Keratinocyte (primary cell): ENCODE data around the gene CHML. TPM values are rescaled to one million over a fixed set of nuclear protein-coding genes. Genes with fewer than 3 reads are reported as not detected.

Source experiments
- DNase-seq: peaks from one replicate; pipeline ENCODE4 v3.0.0-alpha.2; 2011; ENCODE audit warnings: low read depth, missing footprints, low spot score
- FAIRE-seq: peaks from 2 replicates; lab custom pipeline; 2011; peaks lifted over from hg19 to GRCh38; lab: Jason Lieb, UNC
- H2AFZ ChIP-seq: 2 replicates; pipeline ENCODE4 v1.6.0; 2012; ENCODE audit warnings: low read length, control low read depth, inconsistent platforms; ENCODE audit not compliant: control insufficient read depth
- H3K27ac ChIP-seq: 2 replicates; pipeline ENCODE4 v1.5.1; 2011; ENCODE audit warnings: low read length; ENCODE audit not compliant: control insufficient read depth, insufficient read depth
- H3K27me3 ChIP-seq: 3 replicates; pipeline ENCODE4 v1.6.0; 2011; ENCODE audit warnings: low read length; ENCODE audit not compliant: control insufficient read depth, insufficient read depth; ENCODE audit errors: extremely low read depth
- H3K36me3 ChIP-seq, 2 experiments: 2 replicates in 1 of 2; 3 replicates in 1 of 2; pipeline ENCODE4 v1.5.1; 2011; ENCODE audit warnings: low read length in 2 of 2, mild to moderate bottlenecking in 1 of 2; ENCODE audit not compliant: control insufficient read depth in 2 of 2, insufficient read depth in 2 of 2; ENCODE audit errors: extremely low read depth in 1 of 2
- H3K4me1 ChIP-seq: 3 replicates; pipeline ENCODE4 v1.5.1; 2011; ENCODE audit warnings: low read length; ENCODE audit not compliant: control insufficient read depth, insufficient read depth; ENCODE audit errors: extremely low read depth
- H3K4me2 ChIP-seq: 3 replicates; pipeline ENCODE4 v1.6.0; 2011; ENCODE audit warnings: low read depth, low read length; ENCODE audit not compliant: control insufficient read depth, insufficient read depth; ENCODE audit errors: extremely low read depth
- H3K4me3 ChIP-seq, 3 experiments: fragments of 200-600 bp in 1 of 3; sonication (generic) in 1 of 3; 2 replicates in 2 of 3; 3 replicates in 1 of 3; pipeline ENCODE4 v1.5.1; 2011 to 2016; ENCODE audit warnings: low read length in 3 of 3, mild to moderate bottlenecking in 3 of 3, control low read depth in 2 of 3, inconsistent platforms in 1 of 3, low read depth in 1 of 3, mixed read lengths in 1 of 3, mixed run types in 1 of 3, moderate library complexity in 1 of 3; ENCODE audit not compliant: control insufficient read depth in 2 of 3, insufficient read depth in 2 of 3; ENCODE audit errors: extremely low read depth in 1 of 3
- H3K79me2 ChIP-seq: 2 replicates; pipeline ENCODE4 v1.6.0; 2012; ENCODE audit warnings: low read length; ENCODE audit not compliant: control insufficient read depth, insufficient read depth
- H3K9ac ChIP-seq: 3 replicates; pipeline ENCODE4 v1.6.0; 2011; ENCODE audit warnings: low read length; ENCODE audit not compliant: control insufficient read depth, insufficient read depth; ENCODE audit errors: extremely low read depth
- H3K9me1 ChIP-seq: 3 replicates; pipeline ENCODE4 v1.6.0; 2011; ENCODE audit warnings: low read length; ENCODE audit not compliant: control insufficient read depth, insufficient read depth; ENCODE audit errors: extremely low read depth
- H3K9me3 ChIP-seq: 2 replicates; pipeline ENCODE4 v1.5.1; 2012; ENCODE audit warnings: low read depth, low read length; ENCODE audit not compliant: control insufficient read depth
- H4K20me1 ChIP-seq: 3 replicates; pipeline ENCODE4 v1.6.0; 2011; ENCODE audit warnings: low read length; ENCODE audit not compliant: control insufficient read depth, insufficient read depth; ENCODE audit errors: extremely low read depth
- CTCF ChIP-seq, 3 experiments: IDR thresholded peaks in 1 of 3; conservative IDR thresholded peaks in 1 of 3; optimal IDR thresholded peaks in 1 of 3; 2 replicates in 2 of 3; 3 replicates in 1 of 3; pipeline versions ENCODE3 to v1.5.1; 2011; ENCODE audit warnings: low read length in 3 of 3, mild to moderate bottlenecking in 3 of 3, moderate library complexity in 2 of 3, control low read depth in 1 of 3, inconsistent platforms in 1 of 3; ENCODE audit not compliant: insufficient read depth in 2 of 3; ENCODE audit errors: extremely low read depth in 1 of 3
- EZH2 ChIP-seq: IDR thresholded peaks from one replicate; pipeline ENCODE4 v1.6.1; 2012; ENCODE audit warnings: inconsistent platforms, mild to moderate bottlenecking, low read length, moderate library complexity
- dilution Hi-C: fragments of 300-500 bp; cut with MboI; formaldehyde crosslinking; loops from one replicate; pipeline ENCODE4 v1.7.0; 2020; ENCODE audit warnings: low sequenced_read_pairs; ENCODE audit not compliant: extremely low pct_ligation_motif_present
- polyA plus RNA-seq, 5 experiments: library from polyadenylated mRNA; depleted of rRNA in 3 of 5; stranded (reverse) in 3 of 5; stranded (forward) in 1 of 5; unstranded in 1 of 5; fragments of >200 nt; gene quantifications; 1 replicate in 1 of 5; 2 replicates in 3 of 5; 3 replicates in 1 of 5; pipeline versions ENCODE4 v1.2.1 to v1.2.3, GENCODE V29; 2011 to 2012; ENCODE audit warnings: missing spikeins in 2 of 5, low read depth in 1 of 5, low replicate concordance in 1 of 5

CHML gene
- polyA plus RNA-seq, 1 donor (not counting 4 experiments of a cell fraction or from before 2014, with no cell fraction given), result 8.3 TPM

- H3K36me3 ChIP-seq, result peaks cover 2 to 11% of the 10 kb centered on the region in 2 experiments
- H3K27me3 ChIP-seq, result no peaks in the 10 kb centered on the region
- no peak overlapping the region for H2AFZ ChIP-seq
- DNase-seq (no peak), FAIRE-seq (no peak)
- TF ChIP-seq EZH2, result no peak
- no peak for TF ChIP-seq CTCF (optimal IDR thresholded peaks at IDR 0.05 in 1 of 3, IDR thresholded peaks at IDR 0.05 in 1 of 3, conservative IDR thresholded peaks at IDR 0.05 in 1 of 3; ENCODE audit: extremely low read depth in 1 of 3, insufficient read depth in 2 of 3, low read length in 3 of 3)
- H3K79me2 ChIP-seq, result no peaks in the 10 kb centered on the region
- H4K20me1 ChIP-seq, result no peaks in the 10 kb centered on the region
- dilution Hi-C loops, result loop anchor here (25.0 kb wide), 1 partner anchor 237 kb away; the partner anchor contains the start of gene EXO1
- H3K4me1 ChIP-seq, result peaks cover 13% of the 10 kb centered on the region
- no peak overlapping the region for H3K9ac ChIP-seq
- no peaks in the 10 kb centered on the region for H3K9me1 ChIP-seq
- H3K4me2 ChIP-seq, result no peak overlapping the region
- H3K27ac ChIP-seq, result no peak overlapping the region
- no peaks in the 10 kb centered on the region for H3K9me3 ChIP-seq
- no peak overlapping the region for H3K4me3 ChIP-seq
These were observed 39.7 kb downstream of the CHML start for GRCh38 chr1:241600496-241600901.

GRCh38 chr1:241598249-241598648 lies 41.9 kb downstream of the CHML start:
- Histone ChIP-seq H4K20me1 (no peaks in the 10 kb centered on the region), H3K36me3 (peaks cover 5 to 8% of the 10 kb centered on the region in 2 experiments), H3K4me3 (no peak overlapping the region), H3K79me2 (no peaks in the 10 kb centered on the region), H2AFZ (no peak overlapping the region), H3K27me3 (no peaks in the 10 kb centered on the region), H3K9ac (no peak overlapping the region), H3K4me2 (no peak overlapping the region), H3K4me1 (peaks cover 7% of the 10 kb centered on the region), H3K27ac (no peak overlapping the region), H3K9me3 (no peaks in the 10 kb centered on the region), H3K9me1 (no peaks in the 10 kb centered on the region)
- TF ChIP-seq EZH2 (no peak), CTCF (optimal IDR thresholded peaks at IDR 0.05 in 1 of 3, IDR thresholded peaks at IDR 0.05 in 1 of 3, conservative IDR thresholded peaks at IDR 0.05 in 1 of 3; ENCODE audit: extremely low read depth in 1 of 3, insufficient read depth in 2 of 3, low read length in 3 of 3) (no peak)
- no peak for DNase-seq
- FAIRE-seq, result no peak
- dilution Hi-C loops, result no loop called here
